ENCODE measurements around the gene AHCYL1.

The AHCYL1 gene

GRCh38 chr1:110043016-110043415, 58.5 kb downstream of the AHCYL1 start:
- no peak for DNase-seq

DNA sequence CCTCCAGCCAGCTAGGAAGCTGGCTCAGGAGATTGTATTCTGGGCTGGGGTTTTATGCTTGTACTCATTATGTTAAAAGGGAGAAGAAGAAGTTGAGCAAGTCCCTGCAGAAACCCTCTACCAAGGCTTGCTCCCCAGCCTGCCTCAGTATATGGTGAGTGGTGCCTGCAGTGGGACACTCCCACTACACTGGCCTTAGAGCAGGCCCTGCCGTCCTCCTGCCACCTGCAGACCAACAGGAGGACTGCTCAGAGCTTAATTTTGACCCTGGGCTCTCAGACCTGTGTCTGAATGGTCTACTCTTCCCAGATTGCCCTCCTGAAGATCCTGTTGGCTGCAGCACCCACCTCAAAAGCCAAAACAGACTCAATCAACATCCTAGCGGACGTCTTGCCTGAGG, 62.9 kb downstream of the AHCYL1 start:
- no peak for DNase-seq

GRCh38 chr1:110048240-110048639, 63.7 kb downstream of the AHCYL1 start:
- DNase-seq, result no peak

GRCh38 chr1:110048923-110049601, 64.5 kb downstream of the AHCYL1 start:
- no peak for DNase-seq

DNA sequence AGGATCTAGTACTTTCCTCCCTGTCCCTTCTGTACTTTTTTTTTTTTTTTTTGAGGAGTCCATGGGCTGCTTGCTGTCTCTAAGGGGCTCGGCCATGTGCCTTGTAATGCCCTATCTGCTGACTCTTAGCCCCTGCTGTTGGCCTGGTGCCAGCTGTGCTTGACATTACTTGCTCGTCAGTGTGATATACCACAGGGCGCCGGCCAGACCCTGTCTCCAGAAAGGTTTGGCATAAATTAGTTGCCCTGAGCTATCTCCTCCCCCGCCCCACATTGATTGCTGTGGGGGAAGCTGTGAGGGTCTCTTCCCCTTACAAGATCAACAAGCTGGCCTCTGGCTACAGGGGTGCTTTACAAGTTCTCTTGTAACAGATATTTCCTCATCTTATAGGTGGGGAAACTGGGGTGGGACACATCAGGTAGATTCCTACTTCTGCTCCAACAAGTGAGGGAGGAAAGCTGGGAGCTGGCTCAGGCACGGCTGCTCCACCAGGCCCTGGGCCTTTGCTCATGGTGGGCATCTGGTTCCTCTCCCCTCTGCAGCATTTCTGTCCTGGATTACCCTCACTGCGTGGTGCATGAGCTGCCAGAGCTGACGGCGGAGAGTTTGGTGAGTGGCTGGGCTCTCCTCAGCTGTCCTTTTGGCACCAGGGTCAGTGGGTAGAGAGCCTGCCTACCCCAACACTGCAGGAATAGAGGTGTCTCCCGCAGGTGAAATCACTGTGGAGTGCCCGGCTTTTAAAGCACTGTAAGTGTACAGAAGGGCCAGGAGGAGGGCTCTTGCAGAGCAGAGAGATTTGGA, 65.4 kb downstream of the AHCYL1 start:
- DNase-seq, result no peak

GRCh38 chr1:110050602-110051261, 66.2 kb downstream of the AHCYL1 start:
- DNase-seq, result no peak

DNA sequence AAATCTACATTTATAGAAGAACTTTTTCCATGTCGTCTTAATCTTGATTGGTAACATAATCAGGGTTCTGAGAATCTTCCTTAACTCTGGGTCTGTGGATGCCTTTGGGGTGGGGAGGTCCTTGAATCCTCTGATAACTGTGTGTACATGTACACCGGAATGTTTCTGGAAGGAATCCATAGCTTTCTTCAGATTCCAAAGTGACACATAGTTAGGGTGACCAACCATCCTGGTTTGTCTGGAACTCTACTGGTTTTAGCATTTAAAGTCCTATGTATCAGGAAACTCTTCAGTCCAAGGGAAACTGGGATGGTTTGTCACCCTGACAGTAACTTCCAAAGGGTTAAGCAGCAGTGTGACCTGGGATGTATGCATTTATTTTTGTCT, 66.7 kb downstream of the AHCYL1 start:
- DNase-seq, result no peak

GRCh38 chr1:110053552-110054428, 69.2 kb downstream of the AHCYL1 start:
- DNase-seq, result peak; percentile 65

DNA sequence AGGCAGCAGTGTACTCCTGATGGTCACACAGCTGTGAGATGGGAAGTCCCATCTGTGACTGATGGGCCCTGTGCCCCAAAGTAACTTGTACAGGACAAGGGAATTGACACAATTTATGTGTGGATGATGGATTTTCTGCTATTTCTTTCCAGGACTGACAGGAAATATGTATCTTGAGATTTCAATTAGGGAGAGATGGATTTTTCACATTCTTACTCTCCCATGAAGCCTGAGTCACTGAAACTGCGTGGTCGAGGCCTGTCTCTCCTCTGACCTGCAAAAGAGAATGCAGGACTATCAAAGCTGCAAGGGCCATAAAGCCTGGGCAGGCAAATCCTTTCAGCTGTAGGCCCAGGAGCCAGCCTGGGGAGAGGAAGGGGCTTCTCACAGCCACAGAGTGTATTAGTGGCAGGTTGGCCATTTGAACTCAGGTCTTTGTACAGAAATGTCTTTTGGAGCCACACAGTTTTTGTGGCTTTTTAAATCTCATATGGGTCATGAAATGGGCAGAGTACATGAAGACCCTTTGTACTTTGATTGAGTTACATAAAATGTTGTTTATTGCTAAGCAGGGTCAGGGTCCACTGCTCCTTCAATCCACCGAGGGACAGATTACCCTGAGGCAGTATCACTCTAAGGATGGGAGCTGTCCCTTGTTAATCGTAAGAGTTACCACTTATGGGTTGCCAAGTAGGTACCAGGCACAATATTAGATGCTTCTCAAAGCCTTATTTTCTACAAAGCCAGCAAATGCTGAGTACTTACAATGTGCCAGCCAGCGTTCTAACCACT, 71.1 kb downstream of the AHCYL1 start:
- DNase-seq, result no peak

- DNase-seq, result no peak
Measured at GRCh38 chr1:110056285-110056683, 71.7 kb downstream of the AHCYL1 start.

DNA sequence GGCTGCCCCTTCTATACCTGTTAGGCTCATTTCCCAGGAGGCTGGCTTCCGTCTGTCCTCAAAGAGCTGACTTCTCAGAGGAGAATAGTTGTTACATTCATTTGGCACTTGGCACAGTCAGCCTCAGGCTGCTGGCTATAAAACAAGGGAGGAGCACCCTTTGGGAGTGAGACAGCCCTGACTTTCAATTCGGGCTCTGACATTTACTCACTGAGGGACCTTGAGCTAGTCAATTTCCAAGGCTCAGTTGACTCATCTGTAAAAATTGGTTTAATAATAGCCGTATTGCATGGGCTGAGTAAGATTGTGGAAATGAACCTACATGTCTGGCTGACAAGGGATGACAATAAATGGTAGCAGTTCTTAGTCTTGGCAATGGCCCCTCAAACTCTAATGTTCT, 72.2 kb downstream of the AHCYL1 start:
- DNase-seq, result no peak

- no peak for DNase-seq
Measured at GRCh38 chr1:110057963-110058518, 73.5 kb downstream of the AHCYL1 start.

- no peak for DNase-seq
Measured at GRCh38 chr1:110058591-110058990, 74.0 kb downstream of the AHCYL1 start.

DNA sequence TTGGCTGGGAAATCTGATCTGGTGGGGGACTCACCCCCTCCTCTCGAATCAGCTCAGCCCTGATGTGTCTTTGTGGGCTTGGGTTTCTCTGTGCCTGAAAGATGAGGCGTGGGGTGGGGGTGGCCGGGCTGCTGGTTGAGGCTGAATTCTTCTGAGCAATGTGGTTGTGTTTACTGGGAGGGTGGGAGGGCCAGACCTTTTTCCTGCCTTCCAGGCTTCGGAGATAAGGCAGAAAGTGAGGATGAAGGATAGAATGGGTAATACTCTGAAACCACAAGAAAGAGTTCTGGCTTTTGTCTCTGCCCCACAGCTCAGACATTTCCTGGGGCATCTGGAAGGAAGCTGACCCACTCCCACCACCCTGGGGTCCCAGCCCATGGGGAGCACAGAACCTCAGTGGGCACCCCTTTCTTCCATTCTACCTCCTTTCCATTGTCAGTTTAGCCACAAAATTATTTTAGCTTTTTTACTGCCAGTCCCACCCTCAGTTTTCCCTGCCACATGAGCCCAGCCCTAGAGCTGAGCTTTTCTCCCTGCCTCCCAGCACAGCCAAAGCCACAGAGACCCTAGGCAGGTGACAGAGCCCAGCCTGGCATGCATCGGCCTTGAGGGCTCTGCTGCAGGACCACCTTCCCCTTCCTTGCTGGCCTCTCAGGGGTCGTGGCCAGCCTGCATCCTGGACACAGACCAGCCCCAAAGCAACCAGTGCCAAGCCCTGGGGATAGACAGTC, 74.7 kb downstream of the AHCYL1 start:
- no peak for DNase-seq

DNA sequence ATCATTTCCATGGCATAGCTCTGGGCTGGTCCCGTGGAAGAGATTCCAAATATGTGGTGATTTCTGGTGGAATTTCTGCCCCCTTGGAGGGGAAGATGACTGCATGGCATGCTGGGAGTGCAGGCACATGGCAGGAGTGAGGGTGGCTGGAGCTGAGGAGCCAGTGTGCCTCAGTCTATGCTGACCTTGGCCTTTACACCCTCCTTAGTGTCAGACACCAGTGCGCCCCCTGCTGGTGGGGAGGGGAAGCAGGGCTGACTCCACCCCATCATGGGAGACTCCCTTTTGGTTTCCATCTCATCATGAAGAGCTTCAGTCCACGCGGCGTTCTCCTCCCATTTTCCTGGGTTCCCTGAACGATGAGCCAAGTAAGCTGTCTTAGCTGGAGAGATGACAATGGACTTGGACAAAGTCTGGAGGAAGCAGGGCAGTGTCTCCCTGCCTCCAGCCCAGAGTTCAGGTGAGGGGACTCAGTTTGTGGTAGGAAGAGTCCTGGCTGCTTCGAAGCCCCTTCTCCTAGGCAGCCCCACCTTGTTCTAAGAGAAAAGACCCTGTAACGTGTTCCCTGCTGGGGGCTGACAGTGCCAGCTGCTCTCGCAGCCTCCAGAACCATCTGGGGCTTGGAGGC, 75.6 kb downstream of the AHCYL1 start:
- peak; percentile 70 for DNase-seq

DNA sequence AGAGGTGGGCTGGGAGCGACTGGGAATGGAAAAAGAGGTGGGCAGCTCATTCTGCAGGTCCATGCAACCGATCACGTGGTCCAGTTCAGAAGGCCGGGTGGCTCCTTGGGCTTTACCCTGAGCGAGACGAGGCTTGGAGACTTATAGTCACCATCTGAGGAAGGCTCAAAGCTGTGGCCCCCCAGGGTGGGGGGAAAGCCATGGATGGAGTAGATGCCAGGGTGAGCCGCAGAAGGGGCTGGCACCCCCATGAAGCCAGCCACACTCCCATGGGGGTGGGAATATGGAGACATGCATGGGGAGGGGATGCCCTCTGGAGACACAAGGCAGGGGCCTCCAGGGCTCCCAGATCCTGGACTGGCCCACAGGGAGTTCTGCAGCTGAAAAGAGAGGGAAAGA, 76.1 kb downstream of the AHCYL1 start:
- no peak for DNase-seq

DNA sequence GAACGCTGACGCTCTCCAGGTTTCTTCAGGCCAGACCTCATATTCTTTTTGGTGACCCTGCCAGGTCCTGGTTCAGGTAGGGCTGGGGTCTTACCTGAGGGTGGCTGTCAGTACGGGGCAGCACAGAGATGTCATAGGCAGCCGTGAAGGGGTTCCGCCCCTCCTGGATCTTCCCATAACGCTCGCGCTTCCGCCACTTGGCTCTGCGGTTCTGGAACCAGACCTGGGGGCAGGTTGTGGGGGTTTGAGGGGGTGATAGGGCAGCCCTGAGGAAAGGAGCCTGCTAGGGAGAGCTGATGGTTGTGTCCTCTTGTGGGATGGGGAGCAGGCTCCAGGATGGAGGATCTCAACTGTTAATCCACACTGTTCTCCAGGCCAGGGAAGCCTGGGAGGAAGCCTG, 76.8 kb downstream of the AHCYL1 start:
- no peak for DNase-seq

- DNase-seq, result no peak
Measured at GRCh38 chr1:110062612-110063011, 78.0 kb downstream of the AHCYL1 start.

- no peak for DNase-seq
Measured at GRCh38 chr1:110063781-110064180, 79.2 kb downstream of the AHCYL1 start.

DNA sequence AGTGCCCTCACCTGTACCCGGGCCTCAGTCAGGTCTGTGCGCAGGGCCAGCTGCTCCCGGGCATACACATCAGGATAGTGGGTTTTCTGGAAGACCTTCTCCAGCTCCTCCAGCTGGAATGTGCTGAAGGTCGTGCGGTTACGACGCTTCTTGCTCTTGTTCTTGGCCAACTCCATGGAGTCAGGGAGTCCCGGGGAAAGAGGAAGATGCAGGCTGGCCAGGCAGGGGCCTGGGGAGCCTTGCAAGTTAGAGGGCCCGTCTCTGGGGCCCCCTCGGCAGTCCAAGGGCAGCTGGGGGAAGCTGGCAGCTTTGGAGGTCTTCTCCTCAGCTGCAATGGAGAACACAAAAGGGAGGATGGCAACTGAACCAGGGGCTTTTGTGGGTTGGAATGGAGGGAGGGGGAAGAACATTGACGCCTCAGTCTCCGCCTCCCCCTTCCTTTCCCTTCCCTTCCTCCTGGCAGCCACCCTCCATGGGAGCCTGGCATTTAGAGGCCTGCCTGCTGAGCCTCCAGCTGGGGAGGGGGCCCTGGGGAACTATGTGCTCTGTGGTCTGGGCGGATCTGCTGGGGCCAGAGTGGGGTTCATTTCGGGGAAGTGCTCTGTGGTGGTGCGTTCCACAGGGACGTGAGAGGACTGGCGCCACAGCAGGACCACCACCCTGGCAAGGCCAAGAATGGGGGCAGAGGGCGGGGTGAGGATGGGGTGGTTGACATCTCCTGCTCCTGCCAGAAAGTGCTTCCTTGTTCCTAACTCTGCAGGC, 80.2 kb downstream of the AHCYL1 start:
- DNase-seq, result no peak

Data from CD4-positive, alpha-beta T cell treated with Interleukin-10 for 1 hour (primary cell).